Ishikawa (cell line): ENCODE results near the gene CCNL1.

Experiments
- EGR1 ChIP-seq: IDR thresholded peaks from 2 replicates; pipeline ENCODE4 v1.6.1; 2012
- TEAD4 ChIP-seq: IDR thresholded peaks from 2 replicates; pipeline ENCODE4 v1.6.1; 2012
- ZBTB7A ChIP-seq: IDR thresholded peaks from 2 replicates; pipeline ENCODE4 v1.6.1; 2012; ENCODE audit warnings: low read depth

CCNL1 gene

GRCh38 chr3:157098121-157098822, 61.7 kb downstream of the CCNL1 start:
- no peak for TF ChIP-seq EGR1
- TF ChIP-seq ZBTB7A, result no peak
- no peak for TF ChIP-seq TEAD4
